A673 (cell line): ENCODE results near the gene MAP3K13. TPM values are rescaled to one million over a fixed set of nuclear protein-coding genes. Genes with fewer than 3 reads are reported as not detected.

ENCODE experiments used
- BruUV-seq: library from RNA; stranded (reverse); fragments of 400-500 nt; replicated peaks from 2 replicates; lab custom pipeline; 2021; lab: Mats Ljungman, UMichigan
- CTCF ChIA-PET: fragments of 300-600 bp; sonication (Branson Sonifier 250); formaldehyde crosslinking; loops from one replicate; lab custom pipeline; 2022; ENCODE audit warnings: antibody characterized with exemption; lab: Charles Lee
- POLR2A ChIA-PET: fragments of 300-600 bp; sonication (Branson Sonifier 250); formaldehyde crosslinking; loops from one replicate; lab custom pipeline; 2022; ENCODE audit warnings: antibody characterized with exemption; ENCODE audit not compliant: low non-redundant PET; lab: Charles Lee
- DNase-seq: peaks from one replicate; pipeline ENCODE4 v3.0.0-alpha.2; 2015; ENCODE audit warnings: low spot score
- H3K27ac ChIP-seq: fragments of 200-600 bp; sonication (generic); 2 replicates; pipeline ENCODE4 v1.5.1; 2016; ENCODE audit warnings: mixed run types, low read depth, mild to moderate bottlenecking, mixed read lengths, antibody characterized with exemption, low read length; ENCODE audit not compliant: poor library complexity, severe bottlenecking
- H3K27me3 ChIP-seq: fragments of 200-600 bp; sonication (generic); replicated peaks from 2 replicates; pipeline ENCODE4 v1.6.1; 2017; ENCODE audit warnings: mixed run types, low read depth, mild to moderate bottlenecking, mixed read lengths, antibody characterized with exemption, low read length; ENCODE audit not compliant: insufficient read depth, poor library complexity
- H3K36me3 ChIP-seq: fragments of 200-600 bp; sonication (generic); 2 replicates; pipeline ENCODE4 v1.6.1; 2016; ENCODE audit warnings: mixed run types, mild to moderate bottlenecking, mixed read lengths, antibody characterized with exemption, low read length; ENCODE audit not compliant: insufficient read depth, poor library complexity, severe bottlenecking
- H3K4me1 ChIP-seq: fragments of 200-600 bp; sonication (generic); 2 replicates; pipeline ENCODE4 v1.6.1; 2017; ENCODE audit warnings: mixed run types, mild to moderate bottlenecking, mixed read lengths, antibody characterized with exemption, low read length; ENCODE audit not compliant: insufficient read depth, poor library complexity, severe bottlenecking
- H3K4me3 ChIP-seq: fragments of 200-600 bp; sonication (generic); 2 replicates; pipeline ENCODE4 v1.5.1; 2016; ENCODE audit warnings: low read depth, mixed run types, mild to moderate bottlenecking, mixed read lengths, low read length; ENCODE audit not compliant: poor library complexity, severe bottlenecking
- H3K9me3 ChIP-seq: fragments of 200-600 bp; sonication (generic); 2 replicates; pipeline ENCODE4 v1.6.1; 2016; ENCODE audit warnings: mixed run types, low read depth, mild to moderate bottlenecking, mixed read lengths, antibody characterized with exemption, low read length; ENCODE audit not compliant: poor library complexity, severe bottlenecking
- EZH2 ChIP-seq: fragments of 200-600 bp; sonication (generic); IDR thresholded peaks from 2 replicates; pipeline ENCODE4 v1.6.1; 2017; ENCODE audit warnings: borderline replicate concordance, low read depth, mild to moderate bottlenecking, mixed read lengths, antibody characterized with exemption, low read length; ENCODE audit not compliant: poor library complexity, severe bottlenecking
- intact Hi-C: fragments of 100-400 bp; cut with micrococcal nuclease; formaldehyde crosslinking; loops from one replicate; pipeline ENCODE4 v1.10.0; 2022; ENCODE audit not compliant: unreplicated experiment
- total RNA-seq: library from RNA; stranded (reverse); gene quantifications from 2 replicates; pipeline ENCODE4 v1.2.3, GENCODE V29; 2021
- TF ChIP-seq, protein P1 (sequence below): fragments of 300-800, 200-600 bp; sonication (generic); conservative IDR thresholded peaks from 2 replicates; pipeline ENCODE4 v1.5.1; 2017; ENCODE audit warnings: low read depth, mild to moderate bottlenecking, antibody characterized with exemption, low read length, moderate library complexity, mixed read lengths

The MAP3K13 gene
- total RNA-seq, 1 experiment from 2014 or later: 26.8 TPM

GRCh38 chr3:185325946-185326791, 36.8 kb upstream of the MAP3K13 start:
- BruUV-seq: no TSS peak
- Histone ChIP-seq H3K4me1 (no peaks in the 10 kb centered on the region), H3K9me3 (no peaks in the 10 kb centered on the region), H3K4me3 (no peak overlapping the region), H3K36me3 (no peaks in the 10 kb centered on the region), H3K27ac (no peak overlapping the region), H3K27me3 (no peaks in the 10 kb centered on the region)
- DNase-seq: no peak
- ChIA-PET CTCF (interaction anchor here (0.5 kb wide), 1 partner anchor 29 kb away, joined by 8 read pairs; no protein-coding TSS in a partner anchor), POLR2A (no interaction called here)
- intact Hi-C loops: no loop called here
- no peak for TF ChIP-seq EZH2
- TF ChIP-seq, protein P1, sequence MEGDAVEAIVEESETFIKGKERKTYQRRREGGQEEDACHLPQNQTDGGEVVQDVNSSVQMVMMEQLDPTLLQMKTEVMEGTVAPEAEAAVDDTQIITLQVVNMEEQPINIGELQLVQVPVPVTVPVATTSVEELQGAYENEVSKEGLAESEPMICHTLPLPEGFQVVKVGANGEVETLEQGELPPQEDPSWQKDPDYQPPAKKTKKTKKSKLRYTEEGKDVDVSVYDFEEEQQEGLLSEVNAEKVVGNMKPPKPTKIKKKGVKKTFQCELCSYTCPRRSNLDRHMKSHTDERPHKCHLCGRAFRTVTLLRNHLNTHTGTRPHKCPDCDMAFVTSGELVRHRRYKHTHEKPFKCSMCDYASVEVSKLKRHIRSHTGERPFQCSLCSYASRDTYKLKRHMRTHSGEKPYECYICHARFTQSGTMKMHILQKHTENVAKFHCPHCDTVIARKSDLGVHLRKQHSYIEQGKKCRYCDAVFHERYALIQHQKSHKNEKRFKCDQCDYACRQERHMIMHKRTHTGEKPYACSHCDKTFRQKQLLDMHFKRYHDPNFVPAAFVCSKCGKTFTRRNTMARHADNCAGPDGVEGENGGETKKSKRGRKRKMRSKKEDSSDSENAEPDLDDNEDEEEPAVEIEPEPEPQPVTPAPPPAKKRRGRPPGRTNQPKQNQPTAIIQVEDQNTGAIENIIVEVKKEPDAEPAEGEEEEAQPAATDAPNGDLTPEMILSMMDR: no peak

- CTCF ChIA-PET: no interaction called here
- Histone ChIP-seq H3K27me3 (no peaks in the 10 kb centered on the region), H3K4me3 (no peak overlapping the region), H3K27ac (no peak overlapping the region), H3K9me3 (no peaks in the 10 kb centered on the region), H3K36me3 (no peaks in the 10 kb centered on the region), H3K4me1 (peaks cover 3% of the 10 kb centered on the region)
- no TSS peak for BruUV-seq
- POLR2A ChIA-PET: no interaction called here
- intact Hi-C loops: no loop called here
- no peak for DNase-seq
- no peak for TF ChIP-seq EZH2
- TF ChIP-seq, protein P1: no peak
Measured at GRCh38 chr3:185327062-185327461, 35.9 kb upstream of the MAP3K13 start.

- ChIA-PET POLR2A (no interaction called here), CTCF (no interaction called here)
- no TSS peak for BruUV-seq
- DNase-seq: no peak
- intact Hi-C loops: no loop called here
- TF ChIP-seq, protein P1: no peak
- no peak for TF ChIP-seq EZH2
- Histone ChIP-seq H3K9me3 (no peaks in the 10 kb centered on the region), H3K27me3 (no peaks in the 10 kb centered on the region), H3K4me3 (no peak overlapping the region), H3K4me1 (peaks cover 11% of the 10 kb centered on the region), H3K36me3 (no peaks in the 10 kb centered on the region), H3K27ac (no peak overlapping the region)
Measured at GRCh38 chr3:185328324-185329004, 34.5 kb upstream of the MAP3K13 start.
